ENCODE measurements around the gene CX3CR1.
A peak's percentile ranks its signal among the peaks of the same experiment; 100 is the strongest.

CX3CR1 gene

DNA sequence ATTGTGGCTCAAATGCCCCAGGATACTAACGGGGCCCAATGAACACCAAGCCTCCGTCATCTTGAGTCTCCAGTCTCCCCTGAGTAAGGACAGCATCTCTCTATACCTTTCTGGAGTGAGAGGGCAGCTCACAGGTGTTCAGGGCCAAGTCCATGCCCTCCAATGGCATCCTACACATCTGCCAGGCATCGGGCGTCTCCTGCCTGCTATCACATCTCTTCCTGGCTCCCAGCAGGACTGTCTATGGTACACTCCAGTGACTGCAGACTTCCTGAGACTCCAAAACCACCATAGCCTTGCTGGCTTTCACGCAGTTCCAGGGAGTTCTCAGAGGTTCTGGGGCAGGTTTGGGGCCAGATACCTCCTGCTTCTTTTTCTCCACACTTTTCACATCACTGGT lies 28.3 kb downstream of the CX3CR1 start:
- peaks cover 3% of the 10 kb centered on the region for H3K9me3 Mint-ChIP-seq
- H3K4me1 Mint-ChIP-seq, result peaks cover 45% of the 10 kb centered on the region
- no peaks in the 10 kb centered on the region for H3K36me3 Mint-ChIP-seq (ENCODE audit: low read depth)
- peak overlapping the region in 1 of 3 experiments; percentile 15 for H3K4me3 Mint-ChIP-seq
- H3K27ac Mint-ChIP-seq, result peak overlapping the region in 1 of 3 experiments; percentile 24
- peaks cover 14% of the 10 kb centered on the region for H3K27me3 Mint-ChIP-seq (ENCODE audit: low read depth)
- TF ChIP-seq, protein P1, sequence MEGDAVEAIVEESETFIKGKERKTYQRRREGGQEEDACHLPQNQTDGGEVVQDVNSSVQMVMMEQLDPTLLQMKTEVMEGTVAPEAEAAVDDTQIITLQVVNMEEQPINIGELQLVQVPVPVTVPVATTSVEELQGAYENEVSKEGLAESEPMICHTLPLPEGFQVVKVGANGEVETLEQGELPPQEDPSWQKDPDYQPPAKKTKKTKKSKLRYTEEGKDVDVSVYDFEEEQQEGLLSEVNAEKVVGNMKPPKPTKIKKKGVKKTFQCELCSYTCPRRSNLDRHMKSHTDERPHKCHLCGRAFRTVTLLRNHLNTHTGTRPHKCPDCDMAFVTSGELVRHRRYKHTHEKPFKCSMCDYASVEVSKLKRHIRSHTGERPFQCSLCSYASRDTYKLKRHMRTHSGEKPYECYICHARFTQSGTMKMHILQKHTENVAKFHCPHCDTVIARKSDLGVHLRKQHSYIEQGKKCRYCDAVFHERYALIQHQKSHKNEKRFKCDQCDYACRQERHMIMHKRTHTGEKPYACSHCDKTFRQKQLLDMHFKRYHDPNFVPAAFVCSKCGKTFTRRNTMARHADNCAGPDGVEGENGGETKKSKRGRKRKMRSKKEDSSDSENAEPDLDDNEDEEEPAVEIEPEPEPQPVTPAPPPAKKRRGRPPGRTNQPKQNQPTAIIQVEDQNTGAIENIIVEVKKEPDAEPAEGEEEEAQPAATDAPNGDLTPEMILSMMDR (IDR thresholded peaks at IDR 0.05; ENCODE audit: unreplicated experiment in 3 of 3), result no peak

DNA sequence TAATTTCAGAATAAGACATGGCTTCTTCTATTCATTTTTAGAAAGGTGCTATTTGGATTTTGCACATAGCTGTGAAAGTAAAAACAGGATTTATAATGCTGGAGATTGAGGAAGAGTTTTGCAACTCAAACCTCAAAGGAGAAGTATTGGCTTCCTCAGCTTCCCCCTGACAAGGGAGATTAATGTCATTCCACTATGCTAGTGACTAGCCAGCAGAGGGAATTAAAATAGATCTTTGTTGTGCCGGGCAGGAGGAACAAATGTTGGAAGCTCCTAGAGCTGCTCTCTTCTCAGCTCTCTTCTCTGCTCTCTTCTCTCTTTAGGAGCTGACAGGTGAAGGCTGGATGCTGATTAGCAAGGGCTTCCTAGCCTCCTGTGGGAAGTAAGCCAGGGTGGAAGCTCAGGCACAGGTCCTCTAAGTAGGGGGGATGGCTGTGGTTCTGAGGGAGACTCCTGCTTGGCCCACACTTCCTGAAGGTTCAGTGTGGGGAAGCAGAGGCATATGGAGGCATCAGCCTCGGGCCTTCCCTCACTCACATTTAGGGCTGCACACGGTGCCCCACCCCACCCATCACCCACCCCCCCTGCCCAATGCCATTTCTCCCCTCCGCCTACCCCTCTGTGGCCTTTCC lies 29.6 kb downstream of the CX3CR1 start:
- peaks cover 3% of the 10 kb centered on the region for H3K9me3 Mint-ChIP-seq
- H3K4me1 Mint-ChIP-seq, result peaks cover 41% of the 10 kb centered on the region
- H3K36me3 Mint-ChIP-seq (ENCODE audit: low read depth), result no peaks in the 10 kb centered on the region
- peak overlapping the region in 2 of 3 experiments; percentile 43 to 77 for H3K27ac Mint-ChIP-seq
- peaks cover 14% of the 10 kb centered on the region for H3K27me3 Mint-ChIP-seq (ENCODE audit: low read depth)
- TF ChIP-seq, protein P1 (IDR thresholded peaks at IDR 0.05; ENCODE audit: unreplicated experiment in 3 of 3), result no peak
- H3K4me3 Mint-ChIP-seq, result no peak overlapping the region

DNA sequence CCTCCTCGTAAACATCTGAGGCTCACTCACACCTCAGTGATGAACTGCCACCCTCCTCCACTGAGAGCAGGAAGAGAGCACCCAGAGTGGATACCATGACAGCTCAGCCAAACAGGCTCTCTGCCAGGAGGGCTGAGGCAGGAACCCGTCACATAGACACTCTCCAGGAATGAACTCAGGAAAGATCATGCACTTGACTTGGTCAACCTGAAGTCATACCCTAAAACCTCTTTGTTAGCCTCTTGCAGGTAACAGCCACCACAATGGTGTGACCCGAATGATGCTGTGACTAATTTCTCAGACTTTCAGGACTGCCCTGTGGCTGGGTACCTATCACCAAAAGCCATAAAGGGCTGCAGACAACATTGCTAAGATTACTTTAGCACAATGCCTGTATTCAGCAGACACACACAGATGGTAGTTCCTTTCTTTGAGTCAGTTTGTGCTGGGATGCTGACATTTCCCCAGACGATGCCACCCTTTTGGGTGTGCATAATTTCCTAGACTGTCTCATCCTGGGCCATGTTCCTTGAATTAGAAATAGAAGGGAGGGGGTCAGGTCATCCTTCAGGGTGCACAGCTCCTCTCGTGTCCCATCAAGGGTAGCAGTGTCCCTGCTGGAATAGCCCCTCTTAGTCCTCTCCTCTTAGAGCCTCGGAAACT lies 30.3 kb downstream of the CX3CR1 start:
- Mint-ChIP-seq H3K4me3 (no peak overlapping the region), H3K27ac (peak overlapping the region in 2 of 3 experiments; percentile 43 to 77), H3K36me3 (ENCODE audit: low read depth) (no peaks in the 10 kb centered on the region), H3K4me1 (peaks cover 34% of the 10 kb centered on the region), H3K9me3 (peaks cover 3% of the 10 kb centered on the region), H3K27me3 (ENCODE audit: low read depth) (peaks cover 14% of the 10 kb centered on the region)
- TF ChIP-seq, protein P1 (IDR thresholded peaks at IDR 0.05; ENCODE audit: unreplicated experiment in 3 of 3), result no peak

DNA sequence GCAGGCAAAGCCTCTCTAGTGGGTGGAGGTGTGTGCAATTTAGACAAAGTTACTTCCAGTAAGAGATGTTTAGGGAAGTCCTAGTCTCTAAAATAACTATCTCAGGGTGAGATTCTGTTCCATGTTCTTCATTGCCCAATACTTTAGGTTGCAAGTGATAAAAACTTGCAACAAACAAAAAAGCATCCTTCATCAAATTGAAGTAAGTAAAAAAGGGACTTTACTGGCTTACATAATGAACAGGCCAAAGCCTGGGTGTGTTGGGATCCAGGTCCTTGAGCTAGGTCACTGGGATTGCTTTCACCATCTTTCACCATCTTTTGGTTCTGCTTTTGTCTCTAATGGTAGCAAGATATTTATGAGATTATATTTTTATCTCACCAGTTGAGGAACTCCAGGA lies 38.3 kb downstream of the CX3CR1 start:
- Mint-ChIP-seq H3K36me3 (ENCODE audit: low read depth) (no peaks in the 10 kb centered on the region), H3K9me3 (peaks cover 2% of the 10 kb centered on the region), H3K4me3 (no peak overlapping the region), H3K27ac (no peak overlapping the region), H3K4me1 (no peaks in the 10 kb centered on the region), H3K27me3 (ENCODE audit: low read depth) (peaks cover 9% of the 10 kb centered on the region)
- TF ChIP-seq, protein P1 (IDR thresholded peaks at IDR 0.05; ENCODE audit: unreplicated experiment in 3 of 3), result no peak

DNA sequence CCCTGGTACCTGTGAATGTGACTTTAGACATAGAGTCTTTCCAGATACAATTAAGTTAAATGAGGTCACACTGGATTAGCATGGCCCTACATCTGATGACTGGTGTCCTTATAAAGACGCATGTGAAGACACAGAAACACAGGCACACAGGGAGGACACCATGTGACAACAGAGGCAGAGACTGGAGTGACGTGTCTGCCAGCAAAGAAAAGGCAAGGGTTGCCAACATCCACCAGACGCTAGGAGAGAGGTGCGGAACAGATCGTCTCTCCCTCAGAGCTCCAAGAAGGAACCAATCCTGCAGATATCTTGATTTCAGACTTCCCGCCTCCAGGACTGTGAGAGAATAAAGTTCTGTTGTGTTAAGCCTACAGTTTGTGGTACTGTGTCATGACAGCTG lies 42.8 kb downstream of the CX3CR1 start:
- H3K36me3 Mint-ChIP-seq (ENCODE audit: low read depth), result no peaks in the 10 kb centered on the region
- no peak overlapping the region for H3K4me3 Mint-ChIP-seq
- TF ChIP-seq, protein P1 (IDR thresholded peaks at IDR 0.05; ENCODE audit: unreplicated experiment in 3 of 3), result no peak
- peaks cover 27% of the 10 kb centered on the region for H3K27me3 Mint-ChIP-seq (ENCODE audit: low read depth)
- H3K27ac Mint-ChIP-seq, result no peak overlapping the region
- no peaks in the 10 kb centered on the region for H3K9me3 Mint-ChIP-seq
- no peaks in the 10 kb centered on the region for H3K4me1 Mint-ChIP-seq

DNA sequence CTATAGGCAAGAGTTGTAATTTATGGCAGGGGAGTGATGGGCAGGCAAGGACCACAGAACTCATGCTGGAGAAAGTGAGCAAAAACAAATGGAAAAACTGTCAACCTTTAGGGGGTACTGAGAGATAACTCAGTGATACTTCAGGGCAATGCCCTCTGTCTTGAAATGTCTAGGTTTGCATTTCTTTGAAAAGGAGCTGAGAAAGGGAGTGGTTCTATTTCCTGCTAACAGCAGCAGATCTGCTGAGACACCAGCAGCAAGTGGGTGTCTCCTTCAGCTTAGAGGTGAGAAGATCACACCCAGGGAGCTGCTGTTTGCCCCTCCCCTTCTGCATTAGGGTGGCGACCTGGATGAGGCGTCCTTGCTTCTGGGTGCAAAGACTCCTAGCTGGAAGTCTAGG lies 45.2 kb downstream of the CX3CR1 start:
- H3K9me3 Mint-ChIP-seq, result peaks cover 8% of the 10 kb centered on the region
- peak overlapping the region in 1 of 3 experiments; percentile 0 for H3K27ac Mint-ChIP-seq
- H3K4me1 Mint-ChIP-seq, result no peaks in the 10 kb centered on the region
- peaks cover 27% of the 10 kb centered on the region for H3K27me3 Mint-ChIP-seq (ENCODE audit: low read depth)
- TF ChIP-seq, protein P1 (IDR thresholded peaks at IDR 0.05; ENCODE audit: unreplicated experiment in 3 of 3), result no peak
- H3K4me3 Mint-ChIP-seq, result no peak overlapping the region
- no peaks in the 10 kb centered on the region for H3K36me3 Mint-ChIP-seq (ENCODE audit: low read depth)
